HepG2 (cell line): ENCODE data around the gene ANGPTL2. TPM values are rescaled to one million over a fixed set of nuclear protein-coding genes. Genes with fewer than 3 reads are reported as not detected.

Source experiments
- ATAC-seq: fragments of 200-7000 bp; cut with Tn5 transposase; 3 replicates; pipeline ENCODE4 v1.9.1; 2020; ENCODE audit warnings: mild to moderate bottlenecking, moderate library complexity
- BruUV-seq: library from RNA; stranded (reverse); fragments of 400-500 nt; replicated peaks from 2 replicates; lab custom pipeline; 2021; lab: Mats Ljungman, UMichigan
- CTCF ChIA-PET: fragments of 300-600 bp; formaldehyde crosslinking; extraction: SDS; loops from one replicate; lab custom pipeline; 2021; ENCODE audit warnings: low total read pairs, inconsistent platforms, low intra/inter-chr PET ratio; lab: Yijun Ruan, JAX
- POLR2A ChIA-PET: fragments of 350-600 bp; sonication (Branson Sonifier 250); formaldehyde crosslinking; loops from one replicate; lab custom pipeline; 2020; ENCODE audit warnings: antibody characterized with exemption, inconsistent platforms; lab: Yijun Ruan, JAX
- DNase-seq: peaks from one replicate; pipeline ENCODE4 v3.0.0-alpha.2; 2015; ENCODE audit warnings: low spot score
- FAIRE-seq: peaks from 3 replicates; lab custom pipeline; 2011; peaks lifted over from hg19 to GRCh38; lab: Jason Lieb, UNC
- H2AFZ ChIP-seq: one replicate; pipeline ENCODE4 v1.6.1; 2011; ENCODE audit warnings: low read length, inconsistent platforms
- H3K27ac ChIP-seq: fragments of 300-600 bp; 3 replicates; pipeline ENCODE4 v1.8.0; 2011; ENCODE audit warnings: mixed run types, mild to moderate bottlenecking, mixed read lengths, low read length, inconsistent platforms; ENCODE audit not compliant: insufficient read depth; ENCODE audit errors: extremely low read length
- H3K27me3 ChIP-seq, 2 experiments: fragments of 200-600 bp in 1 of 2; 2 replicates in 1 of 2; 3 replicates in 1 of 2; pipeline versions ENCODE4 v1.6.0 to v1.8.0; 2011; ENCODE audit warnings: low read length in 2 of 2, mild to moderate bottlenecking in 2 of 2, moderate library complexity in 2 of 2, inconsistent platforms in 1 of 2; ENCODE audit not compliant: insufficient read depth in 2 of 2, control insufficient read depth in 1 of 2
- H3K36me3 ChIP-seq, 2 experiments: fragments of 200-600 bp in 1 of 2; replicated peaks in 1 of 2; 2 replicates in 1 of 2; 3 replicates in 1 of 2; pipeline versions ENCODE4 v1.5.1 to v1.8.0; 2011; ENCODE audit warnings: low read length in 2 of 2, inconsistent platforms in 1 of 2; ENCODE audit not compliant: insufficient read depth in 2 of 2, control insufficient read depth in 1 of 2
- H3K4me1 ChIP-seq: 2 replicates; pipeline ENCODE4 v1.5.1; 2012; ENCODE audit warnings: low read length, inconsistent platforms; ENCODE audit not compliant: insufficient read depth
- H3K4me2 ChIP-seq: 2 replicates; pipeline ENCODE4 v1.6.0; 2011; ENCODE audit warnings: low read depth, low read length, inconsistent platforms
- H3K4me3 ChIP-seq, 3 experiments: fragments of 200-600 bp in 1 of 3; sonication (generic), shearing (Covaris generic) in 1 of 3; replicated peaks in 1 of 3; 2 replicates each; pipeline ENCODE4 v1.5.1; 2011 to 2016; ENCODE audit warnings: low read length in 3 of 3, inconsistent platforms in 2 of 3, low read depth in 2 of 3, mild to moderate bottlenecking in 2 of 3, control low read depth in 1 of 3, mixed read lengths in 1 of 3; ENCODE audit not compliant: insufficient read depth in 1 of 3
- H3K79me2 ChIP-seq: one replicate; pipeline ENCODE4 v1.6.1; 2011; ENCODE audit warnings: low read length, inconsistent platforms; ENCODE audit not compliant: insufficient read depth
- H3K9ac ChIP-seq: 2 replicates; pipeline ENCODE4 v1.6.0; 2011; ENCODE audit warnings: mild to moderate bottlenecking, low read depth, low read length, inconsistent platforms; ENCODE audit not compliant: insufficient read depth
- H3K9me3 ChIP-seq: 2 replicates; pipeline ENCODE4 v1.5.1; 2012; ENCODE audit warnings: mild to moderate bottlenecking, low read length
- H4K20me1 ChIP-seq: 2 replicates; pipeline ENCODE4 v1.6.0; 2011; ENCODE audit warnings: inconsistent platforms, mild to moderate bottlenecking, low read length, moderate library complexity; ENCODE audit not compliant: insufficient read depth
- ATM ChIP-seq: fragments of 450-650 bp; IDR thresholded peaks from 2 replicates; pipeline ENCODE4 v1.7.1; 2017; ENCODE audit warnings: mild to moderate bottlenecking, borderline replicate concordance
- CHCHD3 ChIP-seq: sonication (generic); formaldehyde crosslinking; IDR thresholded peaks from 2 replicates; pipeline ENCODE4 v1.8.0; 2022; ENCODE audit warnings: mild to moderate bottlenecking, missing genetic modification reagents, moderate library complexity
- EHMT2 ChIP-seq: fragments of 200-600 bp; sonication (generic); IDR thresholded peaks from 2 replicates; pipeline ENCODE4 v1.7.0; 2017; ENCODE audit warnings: antibody characterized with exemption, low read depth, low read length, borderline replicate concordance
- JDP2 ChIP-seq: sonication (generic); formaldehyde crosslinking; IDR thresholded peaks from 2 replicates; pipeline ENCODE4 v1.8.1; 2022; ENCODE audit warnings: missing genetic modification reagents, borderline replicate concordance
- MEIS1 ChIP-seq: sonication (generic); formaldehyde crosslinking; IDR thresholded peaks from 2 replicates; pipeline ENCODE4 v1.9.0; 2021; ENCODE audit warnings: mild to moderate bottlenecking, missing genetic modification reagents, moderate library complexity, borderline replicate concordance
- NFE2L2 ChIP-seq: fragments of 150-350 bp; IDR thresholded peaks from 2 replicates; pipeline ENCODE4 v1.6.1; 2014; ENCODE audit warnings: low read length
- NR2F2 ChIP-seq: IDR thresholded peaks from 2 replicates; pipeline ENCODE4 v1.6.1; 2012; ENCODE audit warnings: low read depth, inconsistent platforms, borderline replicate concordance
- RFX1 ChIP-seq: fragments of 450-650 bp; IDR thresholded peaks from 2 replicates; pipeline ENCODE4 v1.6.1; 2017
- RFXANK ChIP-seq: IDR thresholded peaks from 2 replicates; pipeline ENCODE4 v1.6.1; 2016
- TEAD3 ChIP-seq: optimal IDR thresholded peaks from 2 replicates; pipeline ENCODE3; 2016; ENCODE audit warnings: borderline replicate concordance
- U2AF2 ChIP-seq: fragments of 200-400 bp; formaldehyde crosslinking; IDR thresholded peaks from 2 replicates; pipeline ENCODE4 v1.6.1; 2017; ENCODE audit warnings: low read depth, mild to moderate bottlenecking, low read length
- ZUFSP ChIP-seq: sonication (generic); formaldehyde crosslinking; IDR thresholded peaks from 2 replicates; pipeline ENCODE4 v1.9.0; 2021; ENCODE audit warnings: missing genetic modification reagents, mild to moderate bottlenecking, borderline replicate concordance
- WGBS: methylation state at CpG from one replicate; pipeline ENCODE4 v1.1.6; 2017; ENCODE audit warnings: low lambda C conversion rate; 5-methylcytosine and 5-hydroxymethylcytosine counted together
- in situ Hi-C: cut with HindIII; loops from 2 replicates; pipeline ENCODE4 v1.10.0; 2017; ENCODE audit warnings: low pct_unique_long_range_greater_than_20kb; ENCODE audit not compliant: extremely low pct_ligation_motif_present
- intact Hi-C: fragments of 100-400 bp; cut with micrococcal nuclease; formaldehyde crosslinking; loops from one replicate; pipeline ENCODE4 v1.10.0; 2022; ENCODE audit not compliant: unreplicated experiment
- polyA plus RNA-seq, 8 experiments: library from polyadenylated mRNA; depleted of rRNA in 3 of 8; stranded (reverse) in 7 of 8; unstranded in 1 of 8; fragments of >200 nt; fragmentation: Illumina TruSeq in 4 of 8; extraction: Trizol in 4 of 8; gene quantifications; 2 replicates each; pipeline versions ENCODE4 v1.2.1 to v1.2.3, GENCODE V29; 2011 to 2016; ENCODE audit warnings: low read depth in 4 of 8, missing spikeins in 1 of 8, mixed read lengths in 1 of 8; ENCODE audit not compliant: insufficient read depth in 1 of 8
- total RNA-seq, 5 experiments: library from RNA; depleted of rRNA; stranded (reverse); fragments of >200 nt; fragmentation: Illumina TruSeq; extraction: Trizol; gene quantifications; 2 replicates each; pipeline ENCODE4 v1.2.3, GENCODE V29; 2016; ENCODE audit warnings: low read depth in 1 of 5

ANGPTL2 gene
- total and polyA plus RNA-seq, 2 of the 13 experiments (the other 11 are each of a cell fraction or from before 2014, with no cell fraction given) = 0.91 to 21.0 TPM

- in situ Hi-C loops = no loop called here
- no TSS peak for BruUV-seq
- WGBS = 69% methylated on average over 7 of the region's 9 CpGs
- TF ChIP-seq ATM (no peak), EHMT2 (no peak), JDP2 (CRISPR knock-in tag) (no peak), U2AF2 (no peak), NR2F2 (no peak), NFE2L2 (no peak), CHCHD3 (no peak), RFXANK (CRISPR knock-in tag) (no peak), TEAD3 (no peak), ZUFSP (CRISPR knock-in tag) (no peak), RFX1 (no peak), MEIS1 (CRISPR knock-in tag) (no peak)
- no peaks in the 10 kb centered on the region for H3K79me2 ChIP-seq
- H3K9me3 ChIP-seq = no peaks in the 10 kb centered on the region
- H2AFZ ChIP-seq = no peak overlapping the region
- H3K9ac ChIP-seq = no peak overlapping the region
- no peak overlapping the region for H3K4me2 ChIP-seq
- CTCF ChIA-PET = no interaction called here
- ATAC-seq = no peak
- no peaks in the 10 kb centered on the region for H4K20me1 ChIP-seq
- DNase-seq = no peak
- H3K36me3 ChIP-seq = no peaks in the 10 kb centered on the region
- intact Hi-C loops = no loop called here
- no peaks in the 10 kb centered on the region; a peak in 1 of 5 replicates for H3K27me3 ChIP-seq
- no peak for FAIRE-seq
- peaks cover 46% of the 10 kb centered on the region for H3K4me1 ChIP-seq
- POLR2A ChIA-PET = no interaction called here
- no peak overlapping the region for H3K27ac ChIP-seq
- no peak overlapping the region for H3K4me3 ChIP-seq
Measured at GRCh38 chr9:127128341-127129072, 6.1 kb upstream of the ANGPTL2 start.
